ENCODE measurements around the gene KDM4F.

GRCh38 chr11:95035316-95035715 is 13.9 kb upstream of the KDM4F start:
- TF ChIP-seq POLR2A (IDR thresholded peaks at IDR 0.05): no peak
- TF ChIP-seq CTCF (IDR thresholded peaks at IDR 0.05): no peak

All from body of pancreas (tissue), 4 donors.